ENCODE data around the gene ERVMER34-1. TPM values are rescaled to one million over a fixed set of nuclear protein-coding genes. Genes with fewer than 3 reads are reported as not detected.
A peak's percentile ranks its signal among the peaks of the same experiment; 100 is the strongest.

The ERVMER34-1 gene
- total and polyA plus RNA-seq, 2 donors (not counting 3 experiments of a cell fraction or from before 2014, with no cell fraction given), result 0.03 TPM; not detected in 1

DNA sequence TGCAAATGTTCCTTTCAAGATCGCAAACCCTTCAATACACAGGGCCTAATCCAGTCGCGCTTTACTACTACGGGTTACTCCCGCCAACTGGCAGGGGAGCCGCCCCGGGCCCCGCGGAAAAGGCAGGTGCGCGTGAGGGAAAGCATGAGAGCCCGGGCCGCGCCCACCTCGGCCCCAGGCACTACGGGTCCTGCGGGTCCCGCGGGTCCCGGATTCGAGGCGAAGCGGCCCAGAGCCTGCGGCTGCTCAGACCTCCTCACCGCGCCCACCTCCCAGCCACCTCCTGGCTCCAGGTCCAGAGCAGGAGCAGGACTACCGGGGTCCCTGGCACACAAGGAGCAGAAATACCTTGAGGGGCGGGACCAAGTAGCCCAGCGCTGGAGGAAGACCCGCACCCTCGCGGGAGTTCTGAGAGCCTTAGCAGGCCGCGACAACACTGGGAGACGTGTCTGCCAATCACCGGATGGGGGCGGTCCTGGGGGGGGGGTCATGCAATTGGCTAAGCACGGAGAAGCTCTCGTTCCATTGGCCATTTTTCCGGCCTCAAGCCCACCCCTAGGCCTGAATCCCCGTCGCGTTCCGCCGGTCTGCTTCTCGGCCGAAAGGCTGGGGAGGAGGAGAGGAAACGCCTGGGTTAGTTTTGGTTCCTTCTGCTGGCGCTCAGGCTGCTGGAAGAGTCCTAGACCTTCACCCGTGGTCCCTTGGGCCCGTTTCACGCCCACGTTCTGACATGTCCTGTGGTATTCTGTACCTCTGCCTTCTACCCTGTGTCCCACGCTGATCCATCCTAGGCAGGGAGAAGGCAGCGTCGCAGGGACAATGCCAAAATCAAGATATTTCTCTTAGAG is 29.0 kb downstream of the ERVMER34-1 start:
- Histone ChIP-seq H3K4me2 (ENCODE audit: insufficient read depth, low read length) (peak overlapping the region; percentile 81), H3K36me3 (ENCODE audit: control insufficient read depth in 2 of 2, extremely low read depth in 1 of 2, insufficient read depth in 2 of 2, low read length in 2 of 2) (no peaks in the 10 kb centered on the region), H3K4me1 (ENCODE audit: control insufficient read depth, extremely low read depth, insufficient read depth, low read length) (peaks cover 4% of the 10 kb centered on the region), H3K27ac (ENCODE audit: insufficient read depth, low read depth, low read length) (peak overlapping the region; percentile 44), H3K79me2 (ENCODE audit: control insufficient read depth, insufficient read depth, low read length) (no peaks in the 10 kb centered on the region), H3K27me3 (ENCODE audit: control insufficient read depth in 2 of 2, insufficient read depth in 2 of 2, low read length in 2 of 2) (no peaks in the 10 kb centered on the region), H2AFZ (ENCODE audit: low read depth, low read length) (peak overlapping the region; percentile 89), H4K20me1 (replicated peaks; ENCODE audit: control insufficient read depth, extremely low read depth, insufficient read depth, low read length) (no peaks in the 10 kb centered on the region), H3K4me3 (replicated peaks in 1 of 3; ENCODE audit: insufficient read depth in 1 of 3, low read depth in 1 of 3, low read length in 3 of 3) (peak overlapping the region; percentile 34 to 69 (median 65)), H3K9me3 (replicated peaks; ENCODE audit: control insufficient read depth, insufficient read depth, low read length) (no peaks in the 10 kb centered on the region), H3K9ac (replicated peaks; ENCODE audit: extremely low read depth, insufficient read depth, low read length) (peak overlapping the region; percentile 76), H3K9me1 (replicated peaks; ENCODE audit: control insufficient read depth, extremely low read depth, insufficient read depth, low read length) (no peaks in the 10 kb centered on the region)
- ChIA-PET CTCF (interaction anchor here (1.0 to 3.6 kb wide), 9 partner anchors 9 to 1511 kb away, joined by 3 to 20 read pairs (median 4); no protein-coding TSS in a partner anchor), POLR2A (interaction anchor here (0.9 to 1.5 kb wide), 5 partner anchors 9 to 158 kb away, joined by 3 to 30 read pairs (median 3); no protein-coding TSS in a partner anchor)
- intact Hi-C loops (cut with micrococcal nuclease), result loop anchor here (1.0 to 2.0 kb wide), 3 partner anchors 10 to 141 kb away; partner anchors contain the start of genes RASL11B and USP46
- peak; percentile 98 for DNase-seq (ENCODE audit: low read depth, low spot score)
- TSS peak; percentile 14 for BruUV-seq (replicated peaks)
- dilution Hi-C loops (cut with MboI; ENCODE audit: extremely low pct_ligation_motif_present, low sequenced_read_pairs), result no loop called here
- peak; percentile 94 for TF ChIP-seq POLR2AphosphoS5 (IDR thresholded peaks at IDR 0.05; ENCODE audit: insufficient read depth, low read depth, low read length)
- TF ChIP-seq EZH2 (IDR thresholded peaks at IDR 0.05; ENCODE audit: borderline replicate concordance, low read depth, low read length, severe bottlenecking), result no peak
- TF ChIP-seq GATA2 (IDR thresholded peaks at IDR 0.05; ENCODE audit: insufficient read depth, insufficient read length, low read depth, low read length), result no peak
- TF ChIP-seq, protein P1, sequence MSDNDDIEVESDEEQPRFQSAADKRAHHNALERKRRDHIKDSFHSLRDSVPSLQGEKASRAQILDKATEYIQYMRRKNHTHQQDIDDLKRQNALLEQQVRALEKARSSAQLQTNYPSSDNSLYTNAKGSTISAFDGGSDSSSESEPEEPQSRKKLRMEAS (IDR thresholded peaks at IDR 0.05; ENCODE audit: insufficient read depth, insufficient read length), result no peak
- TF ChIP-seq JUN (IDR thresholded peaks at IDR 0.05; ENCODE audit: borderline replicate concordance, insufficient read depth, insufficient read length, low read depth), result no peak
- TF ChIP-seq FOS (IDR thresholded peaks at IDR 0.05; ENCODE audit: borderline replicate concordance, insufficient read depth, low read length), result no peak
- peak; percentile 98 for TF ChIP-seq POLR2A (IDR thresholded peaks at IDR 0.05; ENCODE audit: low read depth, low read length)
- no peak for TF ChIP-seq MYC (IDR thresholded peaks at IDR 0.05; ENCODE audit: low read depth, low read length)
- TF ChIP-seq, protein P2, sequence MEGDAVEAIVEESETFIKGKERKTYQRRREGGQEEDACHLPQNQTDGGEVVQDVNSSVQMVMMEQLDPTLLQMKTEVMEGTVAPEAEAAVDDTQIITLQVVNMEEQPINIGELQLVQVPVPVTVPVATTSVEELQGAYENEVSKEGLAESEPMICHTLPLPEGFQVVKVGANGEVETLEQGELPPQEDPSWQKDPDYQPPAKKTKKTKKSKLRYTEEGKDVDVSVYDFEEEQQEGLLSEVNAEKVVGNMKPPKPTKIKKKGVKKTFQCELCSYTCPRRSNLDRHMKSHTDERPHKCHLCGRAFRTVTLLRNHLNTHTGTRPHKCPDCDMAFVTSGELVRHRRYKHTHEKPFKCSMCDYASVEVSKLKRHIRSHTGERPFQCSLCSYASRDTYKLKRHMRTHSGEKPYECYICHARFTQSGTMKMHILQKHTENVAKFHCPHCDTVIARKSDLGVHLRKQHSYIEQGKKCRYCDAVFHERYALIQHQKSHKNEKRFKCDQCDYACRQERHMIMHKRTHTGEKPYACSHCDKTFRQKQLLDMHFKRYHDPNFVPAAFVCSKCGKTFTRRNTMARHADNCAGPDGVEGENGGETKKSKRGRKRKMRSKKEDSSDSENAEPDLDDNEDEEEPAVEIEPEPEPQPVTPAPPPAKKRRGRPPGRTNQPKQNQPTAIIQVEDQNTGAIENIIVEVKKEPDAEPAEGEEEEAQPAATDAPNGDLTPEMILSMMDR (IDR thresholded peaks at IDR 0.05; ENCODE audit: extremely low read depth in 1 of 2, insufficient read depth in 1 of 2, low read depth in 1 of 2, low read length in 2 of 2), result no peak
- FAIRE-seq, result peak; percentile 97

Measured in endothelial cell of umbilical vein (primary cell).